NCI-H510A (cell line): Measurements from ENCODE around the gene FOXB1.

Source experiments
- DNase-seq: peaks from one replicate; lab custom pipeline; 2025; lab: John Stamatoyannopoulos, UW

FOXB1 gene

DNA sequence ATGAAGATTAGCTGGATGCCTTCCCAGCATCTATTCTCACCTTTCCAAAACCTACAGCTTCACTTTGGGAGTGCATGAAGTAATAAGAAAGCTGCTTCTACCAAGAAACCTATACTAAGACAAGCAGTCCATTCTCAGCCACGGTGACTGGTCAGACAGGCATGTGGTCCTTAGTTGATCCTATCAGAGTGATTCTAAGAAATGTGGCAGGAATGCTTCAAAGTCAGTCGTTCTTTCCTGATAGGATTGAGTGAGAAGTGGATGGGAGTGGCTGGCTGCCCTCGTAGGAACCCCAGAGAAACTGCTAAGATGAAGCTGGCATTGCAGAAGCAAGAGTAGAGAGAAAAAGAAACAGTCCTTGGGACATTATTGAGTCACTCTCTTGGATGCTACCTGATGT is 16.6 kb downstream of the FOXB1 start:
- DNase-seq = no peak

- DNase-seq = no peak
These were observed 17.7 kb downstream of the FOXB1 start for GRCh38 chr15:60021589-60022378.

DNA sequence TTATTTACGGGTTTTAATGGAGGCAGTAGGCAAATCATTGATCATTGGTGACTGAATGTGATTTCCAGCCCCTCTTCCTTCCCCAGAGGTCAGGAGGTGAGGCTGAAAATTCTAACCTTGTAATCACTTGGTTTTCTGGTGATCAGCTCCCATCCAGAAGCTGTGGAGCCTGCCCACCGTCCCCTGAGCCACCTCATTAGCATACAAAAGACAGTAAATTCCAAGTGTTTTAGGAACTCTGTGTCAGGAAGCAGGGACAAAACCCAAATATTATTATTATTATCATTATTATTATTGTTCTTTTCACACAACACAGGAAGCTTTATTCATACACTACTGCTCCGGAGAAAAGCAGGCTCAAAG is 18.2 kb downstream of the FOXB1 start:
- no peak for DNase-seq

DNA sequence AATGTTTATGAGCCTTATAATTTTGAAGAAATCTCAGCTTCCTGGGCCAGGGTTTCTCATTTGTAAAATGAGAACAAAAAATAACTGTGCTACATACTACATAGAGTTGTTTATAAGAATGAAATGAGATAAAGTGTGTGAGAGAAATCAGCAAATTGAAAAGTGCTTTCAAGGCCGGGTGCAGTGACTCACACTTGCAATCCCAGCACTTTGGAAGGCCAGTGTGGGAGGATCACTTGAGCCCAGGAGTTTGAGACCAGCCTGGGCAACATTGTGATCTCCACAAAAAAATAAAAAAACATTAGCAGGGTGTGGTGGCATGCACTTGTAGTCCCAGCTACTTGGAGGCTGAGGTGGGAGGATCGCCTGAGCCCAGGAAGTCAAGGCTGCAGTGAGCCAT is 22.4 kb downstream of the FOXB1 start:
- no peak for DNase-seq

DNA sequence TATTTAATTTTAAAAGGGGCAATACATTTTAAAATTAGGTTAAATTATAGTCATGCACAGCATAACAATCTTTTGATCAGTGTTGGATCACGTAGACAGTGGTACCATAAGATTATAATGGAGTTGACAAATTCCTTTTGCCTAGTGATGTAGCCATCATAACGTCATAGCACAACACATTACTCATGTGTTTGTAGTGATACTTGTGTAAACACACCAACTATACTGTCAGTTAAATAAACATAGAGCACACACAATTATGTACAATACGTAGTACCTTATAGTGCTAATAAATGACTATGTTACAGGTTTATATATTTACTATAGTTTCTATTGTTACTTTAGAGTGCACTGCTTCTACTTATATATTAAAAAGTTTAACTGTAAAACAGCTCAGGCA is 31.2 kb downstream of the FOXB1 start:
- no peak for DNase-seq

DNA sequence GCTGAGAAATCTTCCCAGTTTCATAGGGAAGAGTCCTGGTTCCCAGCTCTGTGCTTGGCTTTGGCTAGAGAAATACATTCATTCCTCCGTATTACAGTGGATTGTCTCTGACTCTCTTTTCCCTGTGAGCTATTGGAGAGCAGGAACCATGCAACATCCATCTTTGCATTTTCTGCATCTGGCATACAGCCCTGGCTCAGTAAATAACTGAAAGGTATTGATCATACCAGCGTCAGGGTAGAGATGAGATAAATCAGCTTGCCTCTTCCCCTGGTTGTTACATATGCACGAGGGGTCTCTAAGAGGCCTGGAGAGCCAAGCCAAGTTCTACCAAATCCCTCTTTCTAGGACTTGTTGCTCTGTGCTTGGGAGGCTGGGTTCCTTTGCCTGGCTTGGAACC is 35.2 kb downstream of the FOXB1 start:
- DNase-seq = no peak

DNA sequence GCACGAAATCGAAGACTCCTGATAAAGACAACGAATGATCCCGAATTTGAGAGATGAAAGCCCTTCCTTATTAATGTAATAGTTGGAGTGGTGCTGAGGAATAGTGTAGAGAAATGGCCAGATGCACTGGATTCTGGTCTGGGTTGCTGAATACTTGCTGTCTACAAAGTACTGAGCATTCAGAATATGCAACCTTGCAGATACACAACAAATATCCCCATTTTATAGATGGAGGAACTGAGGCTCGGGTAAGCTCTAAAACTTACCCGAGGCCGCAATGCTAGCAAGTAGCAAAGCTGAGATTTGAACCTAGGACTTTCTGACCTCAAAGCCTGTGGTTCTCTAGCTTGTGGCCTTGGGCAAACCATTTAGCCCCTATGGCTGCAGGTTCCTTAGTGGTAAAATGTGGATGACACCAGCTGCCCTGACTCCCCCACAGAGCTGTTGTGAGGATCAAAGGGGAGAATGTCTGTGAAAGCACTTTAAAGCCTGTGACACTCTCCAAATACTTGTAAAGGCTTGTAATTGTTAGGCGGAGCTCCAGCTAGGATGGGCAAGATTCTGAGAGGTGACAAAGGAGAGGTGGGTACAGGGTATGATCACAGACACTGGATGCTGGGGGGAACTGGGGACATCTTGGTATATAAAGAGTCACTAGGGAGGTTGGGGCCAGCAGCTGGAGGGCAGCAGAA is 39.8 kb downstream of the FOXB1 start:
- DNase-seq = no peak

GRCh38 chr15:60044636-60045270 is 40.6 kb downstream of the FOXB1 start:
- no peak for DNase-seq

DNA sequence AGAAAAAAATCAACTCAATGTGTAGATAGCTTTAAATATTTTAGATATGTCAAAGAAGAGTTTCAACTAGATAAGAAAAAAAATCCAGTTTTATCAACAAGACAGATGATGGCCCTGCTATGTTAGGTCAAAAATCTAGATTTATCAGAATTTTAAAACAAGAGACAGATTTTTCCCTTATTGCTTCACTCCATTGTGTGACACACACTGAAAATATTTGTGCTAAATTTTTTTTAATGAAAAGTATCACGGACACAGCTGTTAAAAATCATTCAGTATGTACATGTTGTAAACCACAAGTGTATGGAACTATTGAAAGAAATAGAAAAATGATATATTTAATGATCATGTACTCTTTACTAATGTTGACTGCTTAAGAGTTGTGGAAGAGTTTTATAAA is 43.6 kb downstream of the FOXB1 start:
- DNase-seq = no peak

DNA sequence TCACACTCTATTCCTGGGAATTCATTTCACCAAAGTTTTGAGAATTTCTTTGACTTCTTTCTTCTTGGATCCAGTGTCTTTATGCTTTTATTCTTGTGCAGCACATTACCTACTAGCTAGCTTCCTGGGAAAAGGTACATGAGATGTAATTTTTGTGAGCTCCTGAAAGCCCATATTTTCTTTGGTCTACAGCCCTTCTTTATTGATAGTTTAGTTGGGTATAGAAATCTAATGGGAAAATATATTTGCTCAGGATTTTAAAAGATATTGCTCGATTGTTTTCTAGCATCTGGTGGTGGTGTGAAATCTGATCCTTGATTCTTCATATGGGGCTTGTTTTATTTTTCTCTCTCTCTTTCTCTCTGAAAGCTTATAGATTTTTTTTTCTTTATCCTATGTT is 45.8 kb downstream of the FOXB1 start:
- DNase-seq = no peak

- no peak for DNase-seq
These were observed 48.7 kb downstream of the FOXB1 start for GRCh38 chr15:60052796-60053195.

DNA sequence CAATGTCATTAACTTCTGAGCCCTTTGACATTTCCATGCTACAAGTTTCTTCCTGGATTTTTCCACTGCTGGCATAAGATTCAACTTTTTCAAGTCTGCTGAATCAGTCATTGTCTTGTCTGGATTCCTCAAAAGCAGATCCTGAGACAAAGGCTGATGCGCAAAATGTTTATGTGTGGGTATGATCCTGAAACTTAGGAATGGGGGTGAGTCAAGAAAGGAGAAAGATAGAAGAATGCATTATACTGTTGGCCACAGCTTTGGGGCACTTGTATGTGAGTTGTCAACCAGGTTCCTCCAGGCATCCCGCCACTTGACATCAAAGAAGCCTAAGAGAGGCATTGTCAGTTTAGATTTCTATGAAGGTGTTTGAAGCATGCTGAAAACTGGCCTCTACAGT is 50.4 kb downstream of the FOXB1 start:
- DNase-seq = no peak
